ENCODE results near the gene MGLL. TPM values are rescaled to one million over a fixed set of nuclear protein-coding genes. Genes with fewer than 3 reads are reported as not detected.
A peak's percentile ranks its signal among the peaks of the same experiment; 100 is the strongest.

Gene MGLL
- total and polyA plus RNA-seq, 8 donors: 3.3 to 11.4 (median 6.6) TPM

DNA sequence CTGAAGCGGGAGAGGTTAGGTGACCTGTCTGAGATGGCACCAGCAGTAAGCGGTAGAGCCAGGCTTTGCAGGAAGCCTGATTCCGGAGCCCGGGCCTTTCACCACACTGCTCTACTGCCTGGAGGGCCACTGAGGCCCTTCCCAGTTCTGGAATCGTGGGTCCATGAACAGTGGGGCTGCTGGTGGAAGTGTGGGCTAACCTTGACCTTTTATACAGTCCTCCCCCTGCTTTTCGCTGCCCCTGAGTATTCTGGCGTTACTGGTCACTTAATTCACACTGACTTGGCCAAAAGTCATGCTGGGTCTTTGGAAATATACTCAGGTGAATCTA, 152.1 kb downstream of the MGLL start:
- Histone ChIP-seq H3K36me3 (no peaks in the 10 kb centered on the region), H3K27ac (no peak overlapping the region), H3K4me1 (peaks cover 0 to 6% (median 4%) of the 10 kb centered on the region in 3 donors), H3K27me3 (no peaks in the 10 kb centered on the region), H3K4me3 (no peak overlapping the region), H3K9me3 (no peaks in the 10 kb centered on the region)
- DNase-seq (no peak), FAIRE-seq (no peak), ATAC-seq (no peak)
- intact Hi-C loops (cut with DNase I): no loop called here
- TF ChIP-seq CTCF (IDR thresholded peaks at IDR 0.05): no peak
- WGBS, 2 donors: 87 to 92% methylated on average over 7 of the region's 7 CpGs

- FAIRE-seq: no peak
- intact Hi-C loops (cut with DNase I): loop anchor here in 1 of 3 donors (10.0 kb wide), 1 partner anchor 155 kb away; the partner anchor contains the start of gene MGLL
- 88 to 93% methylated on average over 14 of the region's 14 CpGs for WGBS, 2 donors
Observed at GRCh38 chr3:127669541-127670228, 152.6 kb downstream of the MGLL start.

DNA sequence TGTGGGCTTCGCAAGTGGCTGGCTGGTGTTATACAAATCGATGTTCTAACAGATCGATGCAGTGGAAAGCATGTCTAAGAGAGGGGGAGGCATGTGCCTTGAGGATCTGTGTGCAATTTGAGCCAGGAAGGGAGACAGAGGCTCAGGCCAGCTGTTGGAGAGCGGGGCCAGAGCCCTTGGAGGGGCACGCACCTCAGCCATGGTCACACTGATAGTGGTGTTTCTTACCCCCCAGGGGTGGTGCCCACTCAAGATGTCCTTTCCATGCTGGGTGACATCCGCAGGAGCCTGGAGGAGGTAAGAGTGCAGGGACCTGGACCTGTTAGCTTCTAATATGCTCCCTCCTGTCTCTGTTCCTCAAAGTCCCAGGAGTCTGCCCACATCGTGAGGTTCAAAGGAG, 153.4 kb downstream of the MGLL start:
- intact Hi-C loops (cut with DNase I): loop anchor here in 1 of 3 donors (10.0 kb wide), 1 partner anchor 156 kb away; the partner anchor contains the start of gene MGLL
- no peaks in the 10 kb centered on the region for H3K9me3 ChIP-seq
- 87 to 97% methylated on average over 7 of the region's 7 CpGs for WGBS, 2 donors
- DNase-seq: no peak
- H3K36me3 ChIP-seq: no peaks in the 10 kb centered on the region
- no peak for FAIRE-seq
- no peaks in the 10 kb centered on the region for H3K27me3 ChIP-seq
- H3K4me1 ChIP-seq: peaks cover 0 to 6% (median 4%) of the 10 kb centered on the region in 3 donors
- H3K4me3 ChIP-seq: no peak overlapping the region
- H3K27ac ChIP-seq: no peak overlapping the region
- no peak for TF ChIP-seq CTCF (IDR thresholded peaks at IDR 0.05)
- ATAC-seq: no peak

More at GRCh38 chr3:127669541-127670228, 152.6 kb downstream of the MGLL start:
- no peaks in the 10 kb centered on the region for H3K36me3 ChIP-seq
- no peaks in the 10 kb centered on the region for H3K9me3 ChIP-seq
- H3K4me1 ChIP-seq: peaks cover 0 to 6% (median 4%) of the 10 kb centered on the region in 3 donors
- no peak overlapping the region for H3K4me3 ChIP-seq
- peak in 1 of 6 donors; percentile 39 for DNase-seq
- no peak overlapping the region for H3K27ac ChIP-seq
- no peak for ATAC-seq
- no peak for TF ChIP-seq CTCF (IDR thresholded peaks at IDR 0.05)
- H3K27me3 ChIP-seq: no peaks in the 10 kb centered on the region

- ATAC-seq (no peak), DNase-seq (no peak), FAIRE-seq (no peak)
- H3K4me3 ChIP-seq: no peak overlapping the region
- H3K36me3 ChIP-seq: no peaks in the 10 kb centered on the region
- H3K27ac ChIP-seq: no peak overlapping the region
- no peaks in the 10 kb centered on the region for H3K9me3 ChIP-seq
- TF ChIP-seq CTCF (IDR thresholded peaks at IDR 0.05): no peak
- intact Hi-C loops (cut with DNase I): loop anchor here in 1 of 3 donors (10.0 kb wide), 1 partner anchor 158 kb away; the partner anchor contains the start of gene MGLL
- no peaks in the 10 kb centered on the region for H3K27me3 ChIP-seq
- 77 to 82% methylated on average over 6 of the region's 6 CpGs for WGBS, 2 donors
- H3K4me1 ChIP-seq: peaks cover 0 to 6% (median 4%) of the 10 kb centered on the region in 3 donors
Observed at GRCh38 chr3:127667119-127667681, 155.1 kb downstream of the MGLL start.

DNA sequence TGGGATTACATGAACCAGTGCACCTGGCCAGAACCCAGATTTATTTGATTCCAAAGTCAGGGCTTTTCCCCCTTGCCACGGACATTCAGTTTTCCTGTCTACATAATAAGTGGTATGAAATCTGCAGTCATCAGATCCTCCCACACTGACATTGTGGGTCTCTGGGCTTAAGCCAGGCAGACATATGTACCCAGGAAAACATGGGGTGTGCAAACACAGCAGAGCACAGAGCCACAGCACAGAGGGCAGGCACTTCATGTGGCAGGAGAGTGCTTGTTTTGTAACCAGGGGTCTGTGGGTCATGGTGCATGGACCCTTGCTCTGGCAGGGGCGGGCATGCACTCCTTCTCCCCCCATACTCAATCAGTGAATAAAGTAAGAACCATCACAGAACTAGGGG, 155.6 kb downstream of the MGLL start:
- intact Hi-C loops (cut with DNase I): loop anchor here in 1 of 3 donors (10.0 kb wide), 1 partner anchor 158 kb away; the partner anchor contains the start of gene MGLL
- ATAC-seq (no peak), DNase-seq (no peak), FAIRE-seq (no peak)
- Histone ChIP-seq H3K27me3 (no peaks in the 10 kb centered on the region), H3K4me3 (no peak overlapping the region), H3K36me3 (no peaks in the 10 kb centered on the region), H3K4me1 (peaks cover 0 to 3% (median 2%) of the 10 kb centered on the region in 3 donors), H3K27ac (no peak overlapping the region), H3K9me3 (no peaks in the 10 kb centered on the region)
- TF ChIP-seq CTCF (IDR thresholded peaks at IDR 0.05): no peak
- WGBS, 2 donors: 76 to 88% methylated on average over 2 of the region's 2 CpGs

Data from pancreas (tissue), 10 donors.